Measurements from ENCODE around the gene FXR2.

FXR2 gene

GRCh38 chr17:7620835-7621234, 6.1 kb upstream of the FXR2 start:
- Histone ChIP-seq H2AFZ (ENCODE audit: insufficient read depth, low read length, poor library complexity) (no peak overlapping the region), H3K4me2 (ENCODE audit: low read length) (no peak overlapping the region), H4K91ac (ENCODE audit: low read depth, low read length) (no peak overlapping the region), H3K4ac (ENCODE audit: low read depth, low read length) (no peak overlapping the region), H4K12ac (ENCODE audit: low read depth, low read length) (no peak overlapping the region), H3K4me1 (ENCODE audit: control insufficient read depth in 1 of 2, insufficient read depth in 2 of 2, low read length in 2 of 2) (no peaks in the 10 kb centered on the region), H3K18ac (ENCODE audit: low read length) (no peak overlapping the region), H3K23ac (ENCODE audit: low read length) (no peak overlapping the region), H2BK5ac (ENCODE audit: low read depth, low read length, poor library complexity) (no peak overlapping the region), H3K14ac (ENCODE audit: low read length) (no peak overlapping the region), H3K27ac (ENCODE audit: low read depth, low read length) (no peak overlapping the region), H3K9me3 (ENCODE audit: insufficient read depth, low read depth, low read length) (no peaks in the 10 kb centered on the region), H3K27me3 (ENCODE audit: insufficient read depth, low read length) (no peaks in the 10 kb centered on the region), H3K79me1 (ENCODE audit: low read length) (no peaks in the 10 kb centered on the region), H2BK120ac (ENCODE audit: insufficient read depth, low read length, poor library complexity) (no peak overlapping the region), H4K8ac (ENCODE audit: low read depth, low read length) (no peak overlapping the region), H3K4me3 (ENCODE audit: low read depth, low read length) (no peak overlapping the region), H3K79me2 (ENCODE audit: control insufficient read depth, insufficient read depth, low read length, poor library complexity) (no peaks in the 10 kb centered on the region), H3K36me3 (ENCODE audit: control insufficient read depth in 1 of 2, insufficient read depth in 2 of 2, low read length in 2 of 2) (no peaks in the 10 kb centered on the region), H3K9ac (ENCODE audit: low read length) (no peak overlapping the region), H2BK12ac (ENCODE audit: low read length) (no peak overlapping the region), H2AK5ac (ENCODE audit: low read length) (no peak overlapping the region)
- WGBS (ENCODE audit: extremely low coverage, insufficient coverage, insufficient read length): no CpG with 5 or more reads among the region's 8 CpGs
- no peak for DNase-seq

- WGBS (ENCODE audit: extremely low coverage, insufficient coverage, insufficient read length): no CpG with 5 or more reads among the region's 5 CpGs
- Histone ChIP-seq H3K18ac (ENCODE audit: low read length) (no peak overlapping the region), H3K4ac (ENCODE audit: low read depth, low read length) (no peak overlapping the region), H3K79me1 (ENCODE audit: low read length) (peaks cover 7% of the 10 kb centered on the region), H3K36me3 (ENCODE audit: control insufficient read depth in 1 of 2, insufficient read depth in 2 of 2, low read length in 2 of 2) (no peaks in the 10 kb centered on the region), H4K8ac (ENCODE audit: low read depth, low read length) (no peak overlapping the region), H3K4me2 (ENCODE audit: low read length) (no peak overlapping the region), H2BK12ac (ENCODE audit: low read length) (no peak overlapping the region), H3K14ac (ENCODE audit: low read length) (no peak overlapping the region), H2AFZ (ENCODE audit: insufficient read depth, low read length, poor library complexity) (no peak overlapping the region), H3K23ac (ENCODE audit: low read length) (no peak overlapping the region), H3K79me2 (ENCODE audit: control insufficient read depth, insufficient read depth, low read length, poor library complexity) (peaks cover 4% of the 10 kb centered on the region), H3K9ac (ENCODE audit: low read length) (no peak overlapping the region), H4K91ac (ENCODE audit: low read depth, low read length) (no peak overlapping the region), H3K27ac (ENCODE audit: low read depth, low read length) (no peak overlapping the region), H4K12ac (ENCODE audit: low read depth, low read length) (no peak overlapping the region), H2BK5ac (ENCODE audit: low read depth, low read length, poor library complexity) (no peak overlapping the region), H2BK120ac (ENCODE audit: insufficient read depth, low read length, poor library complexity) (no peak overlapping the region), H3K4me3 (ENCODE audit: low read depth, low read length) (no peak overlapping the region), H3K4me1 (ENCODE audit: control insufficient read depth in 1 of 2, insufficient read depth in 2 of 2, low read length in 2 of 2) (peaks cover 2 to 3% of the 10 kb centered on the region in 2 experiments), H3K27me3 (ENCODE audit: insufficient read depth, low read length) (no peaks in the 10 kb centered on the region), H2AK5ac (ENCODE audit: low read length) (no peak overlapping the region), H3K9me3 (ENCODE audit: insufficient read depth, low read depth, low read length) (no peaks in the 10 kb centered on the region)
- no peak for DNase-seq
Measured at GRCh38 chr17:7618608-7619007, 3.9 kb upstream of the FXR2 start.

GRCh38 chr17:7615265-7615747, 609 bp upstream of the FXR2 start:
- peak overlapping the region; percentile 78 for H4K8ac ChIP-seq (ENCODE audit: low read depth, low read length)
- no peak overlapping the region for H3K23ac ChIP-seq (ENCODE audit: low read length)
- H3K4me3 ChIP-seq (ENCODE audit: low read depth, low read length): peak overlapping the region; percentile 51
- H2BK5ac ChIP-seq (ENCODE audit: low read depth, low read length, poor library complexity): no peak overlapping the region
- H3K14ac ChIP-seq (ENCODE audit: low read length): no peak overlapping the region
- H2BK120ac ChIP-seq (ENCODE audit: insufficient read depth, low read length, poor library complexity): no peak overlapping the region
- no peak overlapping the region for H2AK5ac ChIP-seq (ENCODE audit: low read length)
- no CpG with 5 or more reads among the region's 28 CpGs for WGBS (ENCODE audit: extremely low coverage, insufficient coverage, insufficient read length)
- H4K12ac ChIP-seq (ENCODE audit: low read depth, low read length): peak overlapping the region; percentile 44
- no peak overlapping the region for H3K18ac ChIP-seq (ENCODE audit: low read length)
- no peak overlapping the region for H2BK12ac ChIP-seq (ENCODE audit: low read length)
- peak overlapping the region; percentile 67 for H2AFZ ChIP-seq (ENCODE audit: insufficient read depth, low read length, poor library complexity)
- H3K9me3 ChIP-seq (ENCODE audit: insufficient read depth, low read depth, low read length): no peaks in the 10 kb centered on the region
- no peaks in the 10 kb centered on the region for H3K27me3 ChIP-seq (ENCODE audit: insufficient read depth, low read length)
- H3K79me1 ChIP-seq (ENCODE audit: low read length): peaks cover 7% of the 10 kb centered on the region
- no peak overlapping the region for H3K4ac ChIP-seq (ENCODE audit: low read depth, low read length)
- H3K9ac ChIP-seq (ENCODE audit: low read length): no peak overlapping the region
- H3K4me1 ChIP-seq (ENCODE audit: control insufficient read depth in 1 of 2, insufficient read depth in 2 of 2, low read length in 2 of 2): peaks cover 8 to 9% of the 10 kb centered on the region in 2 experiments
- no peak for DNase-seq
- H3K4me2 ChIP-seq (ENCODE audit: low read length): peak overlapping the region; percentile 62
- H3K36me3 ChIP-seq (ENCODE audit: control insufficient read depth in 1 of 2, insufficient read depth in 2 of 2, low read length in 2 of 2): peaks cover 0 to 3% of the 10 kb centered on the region in 2 experiments
- H3K27ac ChIP-seq (ENCODE audit: low read depth, low read length): peak overlapping the region; percentile 74
- no peak overlapping the region for H4K91ac ChIP-seq (ENCODE audit: low read depth, low read length)
- peaks cover 6% of the 10 kb centered on the region for H3K79me2 ChIP-seq (ENCODE audit: control insufficient read depth, insufficient read depth, low read length, poor library complexity)

GRCh38 chr17:7613769-7614424, 800 bp downstream of the FXR2 start:
- H3K4me2 ChIP-seq (ENCODE audit: low read length): peak overlapping the region; percentile 80
- H3K36me3 ChIP-seq (ENCODE audit: control insufficient read depth in 1 of 2, insufficient read depth in 2 of 2, low read length in 2 of 2): peaks cover 0 to 3% of the 10 kb centered on the region in 2 experiments
- peak overlapping the region; percentile 59 for H4K8ac ChIP-seq (ENCODE audit: low read depth, low read length)
- H3K9me3 ChIP-seq (ENCODE audit: insufficient read depth, low read depth, low read length): no peaks in the 10 kb centered on the region
- peak overlapping the region; percentile 91 for H3K27ac ChIP-seq (ENCODE audit: low read depth, low read length)
- peak overlapping the region; percentile 62 for H2BK5ac ChIP-seq (ENCODE audit: low read depth, low read length, poor library complexity)
- H4K91ac ChIP-seq (ENCODE audit: low read depth, low read length): peak overlapping the region; percentile 79
- H3K18ac ChIP-seq (ENCODE audit: low read length): peak overlapping the region; percentile 53
- H3K4ac ChIP-seq (ENCODE audit: low read depth, low read length): peak overlapping the region; percentile 13
- no peaks in the 10 kb centered on the region for H3K27me3 ChIP-seq (ENCODE audit: insufficient read depth, low read length)
- H3K79me1 ChIP-seq (ENCODE audit: low read length): peaks cover 7% of the 10 kb centered on the region
- H2AFZ ChIP-seq (ENCODE audit: insufficient read depth, low read length, poor library complexity): no peak overlapping the region
- WGBS (ENCODE audit: extremely low coverage, insufficient coverage, insufficient read length): no CpG with 5 or more reads among the region's 20 CpGs
- H3K4me3 ChIP-seq (ENCODE audit: low read depth, low read length): peak overlapping the region; percentile 88
- peaks cover 6% of the 10 kb centered on the region for H3K79me2 ChIP-seq (ENCODE audit: control insufficient read depth, insufficient read depth, low read length, poor library complexity)
- H2BK12ac ChIP-seq (ENCODE audit: low read length): no peak overlapping the region
- H2AK5ac ChIP-seq (ENCODE audit: low read length): no peak overlapping the region
- peaks cover 8 to 9% of the 10 kb centered on the region in 2 experiments for H3K4me1 ChIP-seq (ENCODE audit: control insufficient read depth in 1 of 2, insufficient read depth in 2 of 2, low read length in 2 of 2)
- H2BK120ac ChIP-seq (ENCODE audit: insufficient read depth, low read length, poor library complexity): peak overlapping the region; percentile 19
- peak overlapping the region; percentile 85 for H3K14ac ChIP-seq (ENCODE audit: low read length)
- peak overlapping the region; percentile 77 for H3K9ac ChIP-seq (ENCODE audit: low read length)
- H3K23ac ChIP-seq (ENCODE audit: low read length): no peak overlapping the region
- H4K12ac ChIP-seq (ENCODE audit: low read depth, low read length): no peak overlapping the region
- peak in 1 of 2 donors; percentile 44 for DNase-seq

All from trophoblast cell (in vitro differentiated cells and primary cell).